SK-N-SH (cell line): ENCODE measurements around the gene MAOA. TPM values are rescaled to one million over a fixed set of nuclear protein-coding genes. Genes with fewer than 3 reads are reported as not detected.

ENCODE experiments used
- CTCF ChIA-PET: fragments of 300-600, 350-600 bp; formaldehyde crosslinking; extraction: SDS; loops from one replicate; lab custom pipeline; 2021; lab: Yijun Ruan, JAX
- POLR2A ChIA-PET: fragments of 350-600 bp; sonication (Branson Sonifier 250); formaldehyde crosslinking; extraction: SDS; loops from one replicate; lab custom pipeline; 2020; ENCODE audit warnings: antibody characterized with exemption, inconsistent platforms; lab: Yijun Ruan, JAX
- DNase-seq: peaks from one replicate; pipeline ENCODE4 v3.0.0; 2012
- H2AFZ ChIP-seq: fragments of 200-600 bp; sonication (generic); 2 replicates; pipeline ENCODE4 v1.8.1; 2016; ENCODE audit warnings: antibody characterized with exemption, mild to moderate bottlenecking, low read depth
- H3F3A ChIP-seq: fragments of 200-600 bp; sonication (generic); replicated peaks from 2 replicates; pipeline ENCODE3; 2016; ENCODE audit warnings: antibody characterized with exemption, mild to moderate bottlenecking; ENCODE audit not compliant: insufficient read depth
- H3K27ac ChIP-seq, 2 experiments: fragments of 200-500 bp in 1 of 2; fragments of 200-600 bp in 1 of 2; sonication (Bioruptor generic) in 1 of 2; sonication (generic), shearing (Covaris generic) in 1 of 2; 2 replicates each; pipeline versions ENCODE4 v1.5.1 to v1.6.1; 2014 to 2016; ENCODE audit warnings: low read depth in 2 of 2, inconsistent platforms in 1 of 2, low read length in 1 of 2, mild to moderate bottlenecking in 1 of 2, mixed read lengths in 1 of 2
- H3K27me3 ChIP-seq: fragments of 200-600 bp; sonication (generic), shearing (Covaris generic); 2 replicates; pipeline ENCODE4 v1.6.1; 2016; ENCODE audit warnings: mixed run types; ENCODE audit not compliant: insufficient read depth
- H3K36me3 ChIP-seq, 2 experiments: fragments of 200-500 bp in 1 of 2; fragments of 200-600 bp in 1 of 2; sonication (Bioruptor generic) in 1 of 2; sonication (generic) in 1 of 2; replicated peaks in 1 of 2; 2 replicates each; pipeline versions ENCODE3 to v1.5.1; 2014 to 2016; ENCODE audit warnings: low read length in 1 of 2, mild to moderate bottlenecking in 1 of 2; ENCODE audit not compliant: insufficient read depth in 2 of 2, control insufficient read depth in 1 of 2
- H3K4me1 ChIP-seq, 2 experiments: fragments of 200-500 bp in 1 of 2; fragments of 200-600 bp in 1 of 2; sonication (Bioruptor generic) in 1 of 2; sonication (generic), shearing (Covaris generic) in 1 of 2; 2 replicates each; pipeline versions ENCODE4 v1.5.1 to v1.6.1; 2014 to 2016; ENCODE audit warnings: low read depth in 1 of 2, low read length in 1 of 2, mixed run types in 1 of 2; ENCODE audit not compliant: insufficient read depth in 2 of 2, control insufficient read depth in 1 of 2
- H3K4me2 ChIP-seq: fragments of 200-600 bp; sonication (generic), shearing (Covaris generic); 2 replicates; pipeline ENCODE4 v1.6.1; 2017; ENCODE audit warnings: mixed run types
- H3K4me3 ChIP-seq, 2 experiments: fragments of 200-500 bp in 1 of 2; fragments of 200-600 bp in 1 of 2; sonication (Bioruptor generic) in 1 of 2; sonication (generic), shearing (Covaris generic) in 1 of 2; 2 replicates each; pipeline versions ENCODE4 v1.5.1 to v1.8.1; 2014 to 2016; ENCODE audit warnings: low read depth in 2 of 2, inconsistent platforms in 1 of 2, low read length in 1 of 2, mild to moderate bottlenecking in 1 of 2, mixed read lengths in 1 of 2, moderate library complexity in 1 of 2
- H3K79me2 ChIP-seq: fragments of 200-600 bp; sonication (generic); 2 replicates; pipeline ENCODE4 v1.8.1; 2017; ENCODE audit warnings: mild to moderate bottlenecking; ENCODE audit not compliant: insufficient read depth
- H3K9ac ChIP-seq: fragments of 200-600 bp; sonication (generic); 2 replicates; pipeline ENCODE4 v1.6.1; 2017; ENCODE audit warnings: mixed run types
- H3K9me2 ChIP-seq: fragments of 200-600 bp; sonication (generic); 2 replicates; pipeline ENCODE4 v1.6.1; 2017; ENCODE audit warnings: mixed run types
- H3K9me3 ChIP-seq: fragments of 200-600 bp; sonication (generic); 2 replicates; pipeline ENCODE4 v1.6.1; 2017; ENCODE audit warnings: mixed run types, mild to moderate bottlenecking, moderate library complexity
- H4K20me1 ChIP-seq: fragments of 200-600 bp; sonication (generic); 2 replicates; pipeline ENCODE4 v1.6.1; 2017; ENCODE audit warnings: mild to moderate bottlenecking, mixed run types; ENCODE audit not compliant: insufficient read depth
- CHD2 ChIP-seq: fragments of 150-350 bp; IDR thresholded peaks from 2 replicates; pipeline ENCODE4 v1.6.1; 2018; ENCODE audit warnings: low read length; ENCODE audit not compliant: partially characterized antibody
- ELF1 ChIP-seq: IDR thresholded peaks from 2 replicates; pipeline ENCODE4 v1.4.0; 2012
- EP300 ChIP-seq, 2 experiments: IDR thresholded peaks; 2 replicates each; pipeline versions ENCODE4 v1.4.0 to v1.6.1; 2012; ENCODE audit warnings: borderline replicate concordance in 1 of 2, low read depth in 1 of 2, low read length in 1 of 2
- EZH2phosphoT487 ChIP-seq: fragments of 200-600 bp; sonication (generic); IDR thresholded peaks from 2 replicates; pipeline ENCODE4 v1.6.1; 2017; ENCODE audit warnings: low read depth, mixed run types, mild to moderate bottlenecking, antibody characterized with exemption, moderate library complexity, borderline replicate concordance
- IRF3 ChIP-seq: fragments of 150-350 bp; IDR thresholded peaks from 2 replicates; pipeline ENCODE4 v1.6.1; 2016; ENCODE audit warnings: mild to moderate bottlenecking, low read depth, low read length
- JUND ChIP-seq: IDR thresholded peaks from 2 replicates; pipeline ENCODE4 v1.4.0; 2012
- MAX ChIP-seq: IDR thresholded peaks from 2 replicates; pipeline ENCODE4 v1.4.0; 2012; ENCODE audit warnings: low read depth
- MEF2A ChIP-seq: IDR thresholded peaks from 2 replicates; pipeline ENCODE4 v1.4.0; 2012; ENCODE audit warnings: low read depth, borderline replicate concordance
- MXI1 ChIP-seq: IDR thresholded peaks from 2 replicates; pipeline ENCODE4 v1.6.1; 2012; ENCODE audit warnings: mild to moderate bottlenecking, low read depth, low read length, improper control_type of control experiment
- NRF1 ChIP-seq: IDR thresholded peaks from 2 replicates; pipeline ENCODE4 v1.6.1; 2012; ENCODE audit warnings: low read depth, mild to moderate bottlenecking, low read length
- PBX3 ChIP-seq: IDR thresholded peaks from 2 replicates; pipeline ENCODE4; 2012
- RXRA ChIP-seq: IDR thresholded peaks from 2 replicates; pipeline ENCODE4 v1.4.0; 2012; ENCODE audit warnings: low read depth, mild to moderate bottlenecking, borderline replicate concordance
- TAF1 ChIP-seq: IDR thresholded peaks from 2 replicates; pipeline ENCODE4 v1.6.1; 2012; ENCODE audit warnings: low read depth, mild to moderate bottlenecking, low read length, moderate library complexity, borderline replicate concordance
- TEAD4 ChIP-seq: IDR thresholded peaks from 2 replicates; pipeline ENCODE4 v1.4.0; 2012; ENCODE audit warnings: mild to moderate bottlenecking, borderline replicate concordance; ENCODE audit not compliant: insufficient read depth
- YY1 ChIP-seq: IDR thresholded peaks from 2 replicates; pipeline ENCODE4 v1.4.0; 2012; ENCODE audit warnings: low read depth, mild to moderate bottlenecking
- ZBTB33 ChIP-seq: IDR thresholded peaks from 2 replicates; pipeline ENCODE4 v1.4.0; 2012; ENCODE audit warnings: low read depth, borderline replicate concordance
- WGBS: methylation state at CpG from one replicate; pipeline ENCODE4 v1.1.6; 2017; ENCODE audit warnings: low lambda C conversion rate; 5-methylcytosine and 5-hydroxymethylcytosine counted together
- polyA plus RNA-seq, 3 experiments: library from polyadenylated mRNA; depleted of rRNA; stranded (reverse); fragments of >200 nt; gene quantifications; 2 replicates each; pipeline ENCODE4 v1.2.3, GENCODE V29; 2012

The MAOA gene
- polyA plus RNA-seq, 1 of the 3 experiments (the other 2 are of a cell fraction): 0.31 TPM

GRCh38 chrX:43706786-43707370 is 50.8 kb downstream of the MAOA start:
- no peak overlapping the region for H2AFZ ChIP-seq
- H3K79me2 ChIP-seq: no peaks in the 10 kb centered on the region
- H3K27me3 ChIP-seq: no peaks in the 10 kb centered on the region
- no peak for TF ChIP-seq IRF3
- TF ChIP-seq EZH2phosphoT487: no peak
- TF ChIP-seq JUND: no peak
- TF ChIP-seq YY1: no peak
- no peak for TF ChIP-seq TEAD4
- no peak for TF ChIP-seq TAF1
- no peak for TF ChIP-seq ELF1
- TF ChIP-seq CHD2: no peak
- TF ChIP-seq ZBTB33: no peak
- no peak for TF ChIP-seq NRF1
- TF ChIP-seq MAX: no peak
- no peak for TF ChIP-seq RXRA
- no peak for TF ChIP-seq MXI1
- no peak for TF ChIP-seq MEF2A
- TF ChIP-seq EP300 (IDR thresholded peaks at IDR 0.05; ENCODE audit: borderline replicate concordance in 1 of 2, low read depth in 1 of 2, low read length in 1 of 2): no peak
- TF ChIP-seq PBX3: no peak
- no peaks in the 10 kb centered on the region for H3F3A ChIP-seq
- H3K9me3 ChIP-seq: no peaks in the 10 kb centered on the region
- POLR2A ChIA-PET: no interaction called here
- no peak overlapping the region for H3K9ac ChIP-seq
- H3K4me3 ChIP-seq: no peak overlapping the region
- H3K36me3 ChIP-seq: no peaks in the 10 kb centered on the region
- CTCF ChIA-PET: interaction anchor here (1.5 kb wide), 1 partner anchor 18 kb away, joined by 3 read pairs; no protein-coding TSS in a partner anchor
- no peak overlapping the region for H3K4me2 ChIP-seq
- peaks cover 0 to 3% of the 10 kb centered on the region in 2 experiments; a peak in 1 of 4 replicates for H3K4me1 ChIP-seq
- 24% methylated on average over 2 of the region's 2 CpGs for WGBS
- H4K20me1 ChIP-seq: no peaks in the 10 kb centered on the region
- H3K27ac ChIP-seq: no peak overlapping the region
- H3K9me2 ChIP-seq: 0 out of 2 replicates have a peak, but pooled peaks cover 3% of the 10 kb centered on the region
- DNase-seq: no peak
